Fibroblast of gingiva (primary cell): ENCODE measurements around the gene TRIM46.
"Not testable (repeated sequence)": the region's sequence is repeated elsewhere in the genome, so short reads cannot be mapped to it uniquely, and the experiment has no call there.

Experiments used
- DNase-seq: peaks from one replicate; pipeline ENCODE4 v3.0.0-alpha.2; 2011; ENCODE audit warnings: low read depth

TRIM46 gene

DNA sequence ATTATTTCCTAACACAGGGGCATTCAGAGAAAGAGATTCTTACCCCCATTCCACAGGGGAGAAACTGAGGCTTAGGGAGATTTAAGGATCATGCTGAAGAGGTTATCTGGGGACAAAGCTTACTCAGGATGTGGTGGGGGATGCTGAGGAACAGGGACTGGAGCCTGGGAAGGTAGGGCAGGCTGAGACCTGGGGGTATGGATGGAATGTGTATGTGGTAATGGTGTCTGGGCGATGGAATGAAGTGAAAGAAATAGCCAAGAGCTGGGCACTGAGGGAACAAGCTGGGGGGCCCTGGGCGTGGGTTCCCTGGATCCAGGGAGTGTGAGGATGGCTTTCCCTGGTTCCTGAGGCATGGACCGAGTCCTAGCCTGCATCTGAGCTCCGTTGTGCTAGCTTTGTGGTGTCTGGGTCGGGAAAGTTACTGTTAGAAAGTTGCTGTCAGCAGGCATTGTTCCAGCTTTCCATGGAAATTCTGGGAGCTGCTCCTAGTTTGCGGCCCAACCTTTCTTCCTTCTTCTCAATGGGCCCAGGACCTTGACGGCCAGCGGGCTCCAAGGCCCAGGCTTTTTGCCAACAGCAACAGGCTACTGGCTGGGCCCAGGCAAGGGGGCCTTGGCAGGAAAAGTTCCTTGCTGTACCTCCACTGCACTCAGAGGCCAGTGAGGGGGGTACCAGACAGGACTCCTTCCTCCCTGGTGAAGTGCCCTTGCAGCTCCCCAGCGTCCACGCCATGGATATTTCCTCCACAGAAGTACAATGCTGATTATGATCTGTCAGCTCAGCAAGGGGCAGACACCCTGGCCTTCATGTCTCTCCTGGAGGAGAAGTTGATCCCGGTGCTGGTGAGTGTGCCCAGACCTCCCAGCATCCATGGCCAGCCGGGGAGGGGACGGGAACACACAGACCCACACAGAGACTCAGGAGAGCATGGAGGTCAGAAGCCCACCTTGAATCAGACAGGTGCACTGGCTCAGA, 58.6 kb downstream of the TRIM46 start:
- DNase-seq: not testable (repeated sequence)

DNA sequence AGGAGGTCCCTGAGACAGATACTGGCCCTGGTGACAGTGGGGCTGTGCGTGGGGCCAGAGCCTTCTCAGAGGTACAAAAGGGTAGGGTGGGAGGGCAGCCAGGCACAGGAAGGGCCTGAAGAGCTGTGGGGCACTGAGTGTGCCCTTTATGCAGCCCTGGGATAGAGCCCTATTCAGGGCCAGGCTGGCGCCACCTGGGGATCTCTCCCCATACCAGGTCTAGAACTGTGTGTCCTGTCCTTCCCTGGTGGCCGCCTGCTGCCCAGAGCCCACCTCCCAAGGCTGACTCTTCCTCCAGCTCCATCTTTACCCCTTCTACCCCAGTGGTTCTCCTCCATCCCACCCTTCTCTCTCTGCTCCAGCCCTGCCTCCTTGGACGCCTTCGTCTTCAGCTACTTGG, 59.9 kb downstream of the TRIM46 start:
- not testable (repeated sequence) for DNase-seq
